Panc1 (cell line): Measurements from ENCODE around the gene SLC25A5. TPM values are rescaled to one million over a fixed set of nuclear protein-coding genes. Genes with fewer than 3 reads are reported as not detected.

Source experiments
- ATAC-seq: fragments of 200-7000 bp; cut with Tn5 transposase; 2 replicates; pipeline ENCODE4 v1.9.1; 2020; ENCODE audit warnings: mild to moderate bottlenecking, moderate library complexity
- BruUV-seq: library from RNA; stranded (reverse); fragments of 400-500 nt; replicated peaks from 2 replicates; lab custom pipeline; 2021; lab: Mats Ljungman, UMichigan
- CTCF ChIA-PET: fragments of 300-600 bp; sonication (Branson Sonifier 250); formaldehyde crosslinking; loops from one replicate; lab custom pipeline; 2022; ENCODE audit warnings: antibody characterized with exemption; lab: Charles Lee
- POLR2A ChIA-PET: fragments of 300-600 bp; sonication (Branson Sonifier 250); formaldehyde crosslinking; loops from one replicate; lab custom pipeline; 2022; ENCODE audit warnings: antibody characterized with exemption; lab: Charles Lee
- DNase-seq: peaks from one replicate; pipeline ENCODE4 v3.0.0-alpha.2; 2010; ENCODE audit warnings: low read depth, low spot score
- H3K27ac ChIP-seq: 2 replicates; pipeline ENCODE4 v1.5.1; 2011; ENCODE audit warnings: mild to moderate bottlenecking, low read length, inconsistent platforms
- H3K27me3 ChIP-seq: fragments of 200-500 bp; sonication (Bioruptor generic); 2 replicates; pipeline ENCODE4 v1.6.0; 2014; ENCODE audit warnings: low read length, inconsistent platforms; ENCODE audit not compliant: control insufficient read depth, insufficient read depth
- H3K36me3 ChIP-seq: fragments of 200-500 bp; sonication (Bioruptor generic); 2 replicates; pipeline ENCODE4 v1.5.1; 2014; ENCODE audit warnings: inconsistent platforms, mild to moderate bottlenecking, low read length, moderate library complexity; ENCODE audit not compliant: control insufficient read depth, insufficient read depth
- H3K4me1 ChIP-seq: 2 replicates; pipeline ENCODE4 v1.5.1; 2011; ENCODE audit warnings: inconsistent platforms, mild to moderate bottlenecking, low read length, moderate library complexity; ENCODE audit not compliant: control insufficient read depth, insufficient read depth
- H3K4me3 ChIP-seq, 2 experiments: 2 replicates each; pipeline ENCODE4 v1.5.1; 2011 to 2012; ENCODE audit warnings: low read depth in 2 of 2, low read length in 2 of 2, mild to moderate bottlenecking in 2 of 2, inconsistent platforms in 1 of 2, moderate library complexity in 1 of 2
- H3K9me3 ChIP-seq: fragments of 200-500 bp; sonication (Bioruptor generic); 2 replicates; pipeline ENCODE4 v1.5.1; 2014; ENCODE audit warnings: low read depth, mild to moderate bottlenecking, inconsistent platforms, low read length, moderate library complexity; ENCODE audit not compliant: control insufficient read depth, insufficient read depth
- CTCF ChIP-seq: fragments of 450-650 bp; IDR thresholded peaks from 2 replicates; pipeline ENCODE4 v1.5.1; 2017; ENCODE audit warnings: mild to moderate bottlenecking
- POLR2AphosphoS5 ChIP-seq: IDR thresholded peaks from 2 replicates; pipeline ENCODE4 v1.6.1; 2012; ENCODE audit warnings: mild to moderate bottlenecking, low read depth, low read length, moderate library complexity
- SIN3A ChIP-seq: IDR thresholded peaks from 2 replicates; pipeline ENCODE4 v1.6.1; 2012; ENCODE audit warnings: low read depth, mild to moderate bottlenecking, low read length, moderate library complexity, borderline replicate concordance; ENCODE audit not compliant: insufficient read depth
- TCF7L2 ChIP-seq: IDR thresholded peaks from 2 replicates; pipeline ENCODE4 v1.6.1; 2011; ENCODE audit warnings: mild to moderate bottlenecking, low read depth, low read length, inconsistent platforms
- in situ Hi-C: cut with HindIII; loops from 2 replicates; pipeline ENCODE4 v1.10.0; 2016; ENCODE audit warnings: low sequenced_read_pairs, low pct_unique_long_range_greater_than_20kb
- intact Hi-C: fragments of 100-400 bp; cut with micrococcal nuclease; formaldehyde crosslinking; loops from one replicate; pipeline ENCODE4 v1.10.0; 2022; ENCODE audit not compliant: unreplicated experiment
- total RNA-seq: library from RNA; stranded (reverse); gene quantifications from one replicate; pipeline ENCODE4 v1.2.1, GENCODE V29; 2021; ENCODE audit not compliant: unreplicated experiment
- TF ChIP-seq, protein P1 (sequence below), 2 experiments: IDR thresholded peaks; 2 replicates each; pipeline ENCODE4 v1.6.1; 2011 to 2012; ENCODE audit warnings: low read depth in 2 of 2, control low read depth in 1 of 2, low read length in 1 of 2, mild to moderate bottlenecking in 1 of 2, moderate library complexity in 1 of 2; ENCODE audit not compliant: insufficient read depth in 1 of 2

SLC25A5 gene
- total RNA-seq, 1 experiment from 2014 or later, result 709 TPM

DNA sequence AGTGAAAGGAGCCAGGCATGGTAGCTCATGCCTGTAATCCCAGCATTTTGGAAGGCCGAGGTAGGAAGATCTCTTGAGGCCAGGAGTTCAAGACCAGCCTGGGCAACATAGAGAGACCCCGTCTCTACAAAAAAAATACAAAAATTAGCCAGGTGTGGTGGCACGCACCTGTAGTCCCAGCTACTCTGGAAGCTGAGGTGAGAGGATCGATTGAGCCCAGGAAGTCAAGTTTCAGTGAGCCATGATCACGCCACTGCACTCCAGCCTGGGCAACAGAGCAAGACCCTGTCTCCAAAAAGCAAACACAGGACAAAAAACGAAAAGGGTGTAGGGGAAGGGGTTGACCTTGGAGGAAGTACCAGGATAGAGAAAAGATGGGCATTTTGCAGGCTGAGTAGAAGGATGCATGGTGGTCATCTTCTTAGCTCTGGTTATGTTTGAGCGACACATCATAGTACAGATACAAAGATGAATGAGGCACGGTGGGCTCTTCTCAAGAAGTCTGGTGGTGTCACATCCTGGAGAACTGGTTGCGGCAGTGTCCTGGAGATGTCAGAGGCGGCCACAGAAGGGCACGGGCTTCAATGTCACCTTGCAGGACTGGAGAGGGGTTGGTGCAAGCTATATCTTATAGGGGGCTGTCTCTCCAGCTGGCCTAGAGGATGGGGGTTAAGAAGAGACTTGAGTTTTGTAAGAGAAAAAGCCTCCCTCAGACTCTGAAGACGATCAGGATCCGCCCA lies 32.0 kb downstream of the SLC25A5 start:
- ChIA-PET CTCF (interaction anchor here (0.6 kb wide), 1 partner anchor 13 kb away, joined by 5 read pairs; no protein-coding TSS in a partner anchor), POLR2A (no interaction called here)
- in situ Hi-C loops, result no loop called here
- DNase-seq, result no peak
- intact Hi-C loops, result no loop called here
- no peak overlapping the region for H3K4me3 ChIP-seq
- H3K36me3 ChIP-seq, result no peaks in the 10 kb centered on the region
- H3K9me3 ChIP-seq, result no peaks in the 10 kb centered on the region
- no TSS peak for BruUV-seq
- TF ChIP-seq TCF7L2 (no peak), CTCF (no peak), SIN3A (no peak), POLR2AphosphoS5 (no peak)
- TF ChIP-seq, protein P1, sequence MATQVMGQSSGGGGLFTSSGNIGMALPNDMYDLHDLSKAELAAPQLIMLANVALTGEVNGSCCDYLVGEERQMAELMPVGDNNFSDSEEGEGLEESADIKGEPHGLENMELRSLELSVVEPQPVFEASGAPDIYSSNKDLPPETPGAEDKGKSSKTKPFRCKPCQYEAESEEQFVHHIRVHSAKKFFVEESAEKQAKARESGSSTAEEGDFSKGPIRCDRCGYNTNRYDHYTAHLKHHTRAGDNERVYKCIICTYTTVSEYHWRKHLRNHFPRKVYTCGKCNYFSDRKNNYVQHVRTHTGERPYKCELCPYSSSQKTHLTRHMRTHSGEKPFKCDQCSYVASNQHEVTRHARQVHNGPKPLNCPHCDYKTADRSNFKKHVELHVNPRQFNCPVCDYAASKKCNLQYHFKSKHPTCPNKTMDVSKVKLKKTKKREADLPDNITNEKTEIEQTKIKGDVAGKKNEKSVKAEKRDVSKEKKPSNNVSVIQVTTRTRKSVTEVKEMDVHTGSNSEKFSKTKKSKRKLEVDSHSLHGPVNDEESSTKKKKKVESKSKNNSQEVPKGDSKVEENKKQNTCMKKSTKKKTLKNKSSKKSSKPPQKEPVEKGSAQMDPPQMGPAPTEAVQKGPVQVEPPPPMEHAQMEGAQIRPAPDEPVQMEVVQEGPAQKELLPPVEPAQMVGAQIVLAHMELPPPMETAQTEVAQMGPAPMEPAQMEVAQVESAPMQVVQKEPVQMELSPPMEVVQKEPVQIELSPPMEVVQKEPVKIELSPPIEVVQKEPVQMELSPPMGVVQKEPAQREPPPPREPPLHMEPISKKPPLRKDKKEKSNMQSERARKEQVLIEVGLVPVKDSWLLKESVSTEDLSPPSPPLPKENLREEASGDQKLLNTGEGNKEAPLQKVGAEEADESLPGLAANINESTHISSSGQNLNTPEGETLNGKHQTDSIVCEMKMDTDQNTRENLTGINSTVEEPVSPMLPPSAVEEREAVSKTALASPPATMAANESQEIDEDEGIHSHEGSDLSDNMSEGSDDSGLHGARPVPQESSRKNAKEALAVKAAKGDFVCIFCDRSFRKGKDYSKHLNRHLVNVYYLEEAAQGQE (IDR thresholded peaks at IDR 0.05; ENCODE audit: insufficient read depth in 1 of 2, low read depth in 2 of 2, low read length in 1 of 2), result no peak
- H3K27ac ChIP-seq, result no peak overlapping the region
- ATAC-seq, result no peak
- peaks cover 13% of the 10 kb centered on the region for H3K4me1 ChIP-seq
- H3K27me3 ChIP-seq, result no peaks in the 10 kb centered on the region

- ATAC-seq, result no peak
- H3K9me3 ChIP-seq, result no peaks in the 10 kb centered on the region
- H3K4me1 ChIP-seq, result peaks cover 13% of the 10 kb centered on the region
- H3K27ac ChIP-seq, result no peak overlapping the region
- TF ChIP-seq, protein P1 (IDR thresholded peaks at IDR 0.05; ENCODE audit: insufficient read depth in 1 of 2, low read depth in 2 of 2, low read length in 1 of 2), result no peak
- TF ChIP-seq POLR2AphosphoS5 (no peak), CTCF (no peak), TCF7L2 (no peak), SIN3A (no peak)
- H3K4me3 ChIP-seq, result no peak overlapping the region
- no TSS peak for BruUV-seq
- H3K27me3 ChIP-seq, result no peaks in the 10 kb centered on the region
- POLR2A ChIA-PET, result no interaction called here
- intact Hi-C loops (no loop called here), in situ Hi-C loops (no loop called here)
- CTCF ChIA-PET, result no interaction called here
- no peaks in the 10 kb centered on the region for H3K36me3 ChIP-seq
- DNase-seq, result no peak
Measured at GRCh38 chrX:119501511-119502148, 33.4 kb downstream of the SLC25A5 start.
